MM.1S (cell line): ENCODE results near the gene LMLN.

Source experiments
- CTCF ChIP-seq: fragments of 300-600 bp; sonication (generic); IDR thresholded peaks from 2 replicates; pipeline ENCODE4 v1.5.1; 2016; ENCODE audit warnings: antibody characterized with exemption, low read length, mixed read lengths
- EZH2 ChIP-seq: fragments of 300-600 bp; sonication (generic); optimal IDR thresholded peaks from 2 replicates; pipeline ENCODE3; 2017; ENCODE audit warnings: low read depth, mild to moderate bottlenecking, antibody characterized with exemption, low read length, mixed read lengths

GRCh38 chr3:198027045-198027798, 67.2 kb downstream of the LMLN start:
- TF ChIP-seq CTCF (no peak), EZH2 (no peak)
